IgD-negative memory B cell (primary cell): ENCODE data around the gene GABPB1. TPM values are rescaled to one million over a fixed set of nuclear protein-coding genes. Genes with fewer than 3 reads are reported as not detected.

ENCODE experiments used
- H3K27ac Mint-ChIP-seq, 3 donors: one replicate each; pipeline ENCODE4 v1.8.0; 2020 to 2022; ENCODE audit warnings: mild to moderate bottlenecking in 3 of 3, mixed read lengths in 3 of 3, moderate library complexity in 1 of 3
- H3K27me3 Mint-ChIP-seq: one replicate; pipeline ENCODE4 v1.8.0; 2021; ENCODE audit warnings: mixed read lengths
- H3K36me3 Mint-ChIP-seq: one replicate; pipeline ENCODE4 v1.8.0; 2020; ENCODE audit warnings: mild to moderate bottlenecking, mixed read lengths
- H3K4me1 Mint-ChIP-seq, 3 donors: one replicate each; pipeline ENCODE4 v1.8.0; 2020 to 2022; ENCODE audit warnings: mixed read lengths in 3 of 3, mild to moderate bottlenecking in 1 of 3
- H3K4me3 Mint-ChIP-seq, 4 donors: one replicate each; pipeline ENCODE4 v1.8.0; 2020 to 2022; ENCODE audit warnings: mild to moderate bottlenecking in 4 of 4, mixed read lengths in 4 of 4, moderate library complexity in 3 of 4
- H3K9me3 Mint-ChIP-seq, 3 donors: one replicate each; pipeline ENCODE4 v1.8.0; 2020 to 2021; ENCODE audit warnings: mixed read lengths in 3 of 3, mild to moderate bottlenecking in 1 of 3
- polyA plus RNA-seq: library from polyadenylated mRNA; unstranded; fragments of 300-500 nt; fragmentation: Illumina TruSeq; gene quantifications from one replicate; pipeline ENCODE4 v1.2.3, GENCODE V29; 2021

The GABPB1 gene
- polyA plus RNA-seq, 1 donor from 2014 or later: 31.4 TPM

- H3K4me3 Mint-ChIP-seq: no peak overlapping the region
- no peaks in the 10 kb centered on the region for H3K9me3 Mint-ChIP-seq
- H3K27me3 Mint-ChIP-seq: peaks cover 1% of the 10 kb centered on the region
- H3K36me3 Mint-ChIP-seq: no peaks in the 10 kb centered on the region
- H3K4me1 Mint-ChIP-seq: peaks cover 12 to 18% (median 14%) of the 10 kb centered on the region in 3 donors
- H3K27ac Mint-ChIP-seq: no peak overlapping the region
These were observed 105.3 kb downstream of the GABPB1 start for GRCh38 chr15:50249704-50250103.

GRCh38 chr15:50248994-50249582, 105.9 kb downstream of the GABPB1 start:
- H3K36me3 Mint-ChIP-seq: no peaks in the 10 kb centered on the region
- peaks cover 1% of the 10 kb centered on the region for H3K27me3 Mint-ChIP-seq
- H3K4me1 Mint-ChIP-seq: peaks cover 12 to 18% (median 12%) of the 10 kb centered on the region in 3 donors
- H3K27ac Mint-ChIP-seq: no peak overlapping the region
- H3K4me3 Mint-ChIP-seq: no peak overlapping the region
- H3K9me3 Mint-ChIP-seq: no peaks in the 10 kb centered on the region

GRCh38 chr15:50247819-50248655, 107.0 kb downstream of the GABPB1 start:
- no peaks in the 10 kb centered on the region for H3K9me3 Mint-ChIP-seq
- H3K27ac Mint-ChIP-seq: no peak overlapping the region
- peaks cover under 1% of the 10 kb centered on the region for H3K27me3 Mint-ChIP-seq
- H3K36me3 Mint-ChIP-seq: no peaks in the 10 kb centered on the region
- H3K4me1 Mint-ChIP-seq: peaks cover 12 to 18% (median 14%) of the 10 kb centered on the region in 3 donors
- peak overlapping the region in 3 of 4 donors; percentile 52 to 87 (median 65) for H3K4me3 Mint-ChIP-seq

GRCh38 chr15:50246631-50247030, 108.4 kb downstream of the GABPB1 start:
- H3K36me3 Mint-ChIP-seq: no peaks in the 10 kb centered on the region
- H3K4me1 Mint-ChIP-seq: peaks cover 12 to 18% (median 14%) of the 10 kb centered on the region in 3 donors
- H3K27me3 Mint-ChIP-seq: no peaks in the 10 kb centered on the region
- H3K9me3 Mint-ChIP-seq: no peaks in the 10 kb centered on the region
- no peak overlapping the region for H3K4me3 Mint-ChIP-seq
- no peak overlapping the region for H3K27ac Mint-ChIP-seq

GRCh38 chr15:50244959-50245624, 109.9 kb downstream of the GABPB1 start:
- Mint-ChIP-seq H3K4me1 (peaks cover 12 to 18% (median 14%) of the 10 kb centered on the region in 3 donors), H3K9me3 (no peaks in the 10 kb centered on the region), H3K27ac (no peak overlapping the region), H3K4me3 (no peak overlapping the region), H3K27me3 (no peaks in the 10 kb centered on the region), H3K36me3 (no peaks in the 10 kb centered on the region)

- no peaks in the 10 kb centered on the region for H3K27me3 Mint-ChIP-seq
- no peak overlapping the region for H3K27ac Mint-ChIP-seq
These were observed 110.8 kb downstream of the GABPB1 start for GRCh38 chr15:50244153-50244552.

GRCh38 chr15:50241684-50242450, 113.1 kb downstream of the GABPB1 start:
- H3K36me3 Mint-ChIP-seq: no peaks in the 10 kb centered on the region
- peaks cover 0 to 4% (median 4%) of the 10 kb centered on the region in 3 donors for H3K4me1 Mint-ChIP-seq
- no peak overlapping the region for H3K27ac Mint-ChIP-seq
- H3K4me3 Mint-ChIP-seq: no peak overlapping the region
- H3K9me3 Mint-ChIP-seq: no peaks in the 10 kb centered on the region
- no peaks in the 10 kb centered on the region for H3K27me3 Mint-ChIP-seq

More at GRCh38 chr15:50244153-50244552, 110.8 kb downstream of the GABPB1 start:
- Mint-ChIP-seq H3K9me3 (no peaks in the 10 kb centered on the region), H3K36me3 (no peaks in the 10 kb centered on the region), H3K4me1 (peaks cover 12 to 17% (median 12%) of the 10 kb centered on the region in 3 donors), H3K4me3 (no peak overlapping the region)

- H3K36me3 Mint-ChIP-seq: no peaks in the 10 kb centered on the region
- H3K9me3 Mint-ChIP-seq: no peaks in the 10 kb centered on the region
- no peak overlapping the region for H3K27ac Mint-ChIP-seq
- H3K27me3 Mint-ChIP-seq: no peaks in the 10 kb centered on the region
- no peak overlapping the region for H3K4me3 Mint-ChIP-seq
- H3K4me1 Mint-ChIP-seq: no peaks in the 10 kb centered on the region
These were observed 116.7 kb downstream of the GABPB1 start for GRCh38 chr15:50238255-50238654.

- Mint-ChIP-seq H3K27ac (no peak overlapping the region), H3K4me3 (no peak overlapping the region), H3K27me3 (no peaks in the 10 kb centered on the region), H3K36me3 (no peaks in the 10 kb centered on the region), H3K4me1 (no peaks in the 10 kb centered on the region), H3K9me3 (no peaks in the 10 kb centered on the region)
These were observed 118.6 kb downstream of the GABPB1 start for GRCh38 chr15:50236433-50236832.

- Mint-ChIP-seq H3K4me1 (no peaks in the 10 kb centered on the region), H3K9me3 (no peaks in the 10 kb centered on the region), H3K27me3 (no peaks in the 10 kb centered on the region), H3K27ac (no peak overlapping the region), H3K36me3 (no peaks in the 10 kb centered on the region), H3K4me3 (no peak overlapping the region)
These were observed 119.2 kb downstream of the GABPB1 start for GRCh38 chr15:50235794-50236193.

- Mint-ChIP-seq H3K9me3 (no peaks in the 10 kb centered on the region), H3K27ac (no peak overlapping the region), H3K4me1 (no peaks in the 10 kb centered on the region), H3K36me3 (peaks cover 4% of the 10 kb centered on the region), H3K27me3 (no peaks in the 10 kb centered on the region), H3K4me3 (no peak overlapping the region)
These were observed 120.2 kb downstream of the GABPB1 start for GRCh38 chr15:50234764-50235163.

- Mint-ChIP-seq H3K4me3 (no peak overlapping the region), H3K36me3 (peaks cover 4% of the 10 kb centered on the region), H3K27ac (no peak overlapping the region), H3K4me1 (no peaks in the 10 kb centered on the region), H3K27me3 (no peaks in the 10 kb centered on the region), H3K9me3 (no peaks in the 10 kb centered on the region)
These were observed 121.7 kb downstream of the GABPB1 start for GRCh38 chr15:50233192-50233736.

- Mint-ChIP-seq H3K27me3 (no peaks in the 10 kb centered on the region), H3K36me3 (peaks cover 4% of the 10 kb centered on the region), H3K4me1 (no peaks in the 10 kb centered on the region), H3K27ac (no peak overlapping the region), H3K4me3 (no peak overlapping the region), H3K9me3 (no peaks in the 10 kb centered on the region)
These were observed 122.2 kb downstream of the GABPB1 start for GRCh38 chr15:50232791-50233190.

GRCh38 chr15:50231761-50232160, 123.2 kb downstream of the GABPB1 start:
- H3K4me1 Mint-ChIP-seq: no peaks in the 10 kb centered on the region

More at GRCh38 chr15:50231761-50232160, 123.2 kb downstream of the GABPB1 start:
- Mint-ChIP-seq H3K27ac (no peak overlapping the region), H3K36me3 (peaks cover 4% of the 10 kb centered on the region), H3K27me3 (no peaks in the 10 kb centered on the region), H3K4me3 (no peak overlapping the region), H3K9me3 (no peaks in the 10 kb centered on the region)
